Measurements from ENCODE around the gene VWA5B2. TPM values are rescaled to one million over a fixed set of nuclear protein-coding genes. Genes with fewer than 3 reads are reported as not detected.
A peak's percentile ranks its signal among the peaks of the same experiment; 100 is the strongest.

Gene VWA5B2
- total and polyA plus RNA-seq, 2 of the 13 experiments (the other 11 are each of a cell fraction or from before 2014, with no cell fraction given) = 0.03 to 0.04 TPM

- peak; percentile 59 for TF ChIP-seq ZNF407 (CRISPR knock-in tag; IDR thresholded peaks at IDR 0.05; ENCODE audit: not compliant biosample characterization)
- 0 out of 2 replicates have a peak, but pooled peaks have one; percentile 12 for TF ChIP-seq NFATC3 (CRISPR knock-in tag; IDR thresholded peaks at IDR 0.05)
- TF ChIP-seq SP4 (CRISPR knock-in tag; IDR thresholded peaks at IDR 0.05) = peak; percentile 72
- TF ChIP-seq AHR (CRISPR knock-in tag; IDR thresholded peaks at IDR 0.05) = no peak; the same call in 1 of the 2 replicates
- TF ChIP-seq ZBTB42 (CRISPR knock-in tag; IDR thresholded peaks at IDR 0.05) = 0 out of 2 replicates have a peak, but pooled peaks have one; percentile 21
- peak; percentile 85 for TF ChIP-seq PITX1 (CRISPR knock-in tag; IDR thresholded peaks at IDR 0.05)
- TF ChIP-seq RAD51 (IDR thresholded peaks at IDR 0.05; ENCODE audit: borderline replicate concordance) = no peak
- TF ChIP-seq CREB1 (IDR thresholded peaks at IDR 0.05) = peak; percentile 76
- peak; percentile 86 for TF ChIP-seq CREB1 (CRISPR knock-in tag; IDR thresholded peaks at IDR 0.05)
- TF ChIP-seq NAIF1 (CRISPR knock-in tag; IDR thresholded peaks at IDR 0.05; ENCODE audit: borderline replicate concordance) = peak; percentile 95
- peak; percentile 83 for TF ChIP-seq RNF2 (conservative IDR thresholded peaks at IDR 0.05; ENCODE audit: low read depth)
- TF ChIP-seq SOX13 (IDR thresholded peaks at IDR 0.05) = no peak
- 0 out of 4 replicates have a peak, but pooled peaks of 1 of the 2 experiments have one; percentile 3 for TF ChIP-seq SOX13 (CRISPR knock-in tag; conservative IDR thresholded peaks at IDR 0.05 in 1 of 2, IDR thresholded peaks at IDR 0.05 in 1 of 2)
- peak; percentile 72 for TF ChIP-seq ZBTB38 (CRISPR knock-in tag; IDR thresholded peaks at IDR 0.05)
- no peak for TF ChIP-seq HNF1A (IDR thresholded peaks at IDR 0.05; ENCODE audit: low read depth)
- TF ChIP-seq HNF1A (CRISPR knock-in tag; IDR thresholded peaks at IDR 0.05; ENCODE audit: borderline replicate concordance) = peak; percentile 19; the same call in 1 of the 2 replicates
Observed at GRCh38 chr3:184185461-184186183, 43.8 kb upstream of the VWA5B2 start (continued).

Measured in HepG2 (cell line).